Lung (tissue), 12 donors: Measurements from ENCODE around the gene ZNF579. TPM values are rescaled to one million over a fixed set of nuclear protein-coding genes. Genes with fewer than 3 reads are reported as not detected.

Experiments used
- ATAC-seq: fragments of 200-7000 bp; cut with Tn5 transposase; one replicate; pipeline ENCODE4 v1.9.1; 2020; ENCODE audit warnings: moderate number of reproducible peaks; ENCODE audit not compliant: insufficient read depth, low FRiP score
- DNase-seq, 3 donors: peaks; one replicate each; pipeline ENCODE4 v3.0.0-alpha.2; 2013 to 2017
- H3K27ac ChIP-seq, 2 donors: one replicate each; pipeline ENCODE4 v1.5.1; 2013; ENCODE audit warnings: mild to moderate bottlenecking in 2 of 2, moderate library complexity in 2 of 2, control low read depth in 1 of 2, inconsistent platforms in 1 of 2, low read depth in 1 of 2, low read length in 1 of 2
- H3K27me3 ChIP-seq, 3 donors: one replicate each; pipeline ENCODE4 v1.5.1; 2013; ENCODE audit warnings: low read length in 2 of 3; ENCODE audit not compliant: control insufficient read depth in 3 of 3, insufficient read depth in 3 of 3
- H3K36me3 ChIP-seq, 4 donors: one replicate each; pipeline ENCODE4 v1.5.1; 2013; ENCODE audit warnings: low read length in 4 of 4, mild to moderate bottlenecking in 1 of 4, moderate library complexity in 1 of 4; ENCODE audit not compliant: control insufficient read depth in 4 of 4, insufficient read depth in 4 of 4
- H3K4me1 ChIP-seq, 5 donors: one replicate each; pipeline ENCODE4 v1.5.1; 2013; ENCODE audit warnings: low read length in 5 of 5, mild to moderate bottlenecking in 2 of 5, moderate library complexity in 1 of 5; ENCODE audit not compliant: control insufficient read depth in 5 of 5, insufficient read depth in 5 of 5
- H3K4me3 ChIP-seq: one replicate; pipeline ENCODE4 v1.5.1; 2013; ENCODE audit warnings: mild to moderate bottlenecking, control low read depth, moderate library complexity
- H3K9ac ChIP-seq, 2 donors: one replicate each; pipeline ENCODE4 v1.5.1; 2013; ENCODE audit warnings: low read length in 2 of 2, control low read depth in 1 of 2; ENCODE audit not compliant: insufficient read depth in 1 of 2
- H3K9me3 ChIP-seq, 4 donors: one replicate each; pipeline ENCODE4 v1.5.1; 2013; ENCODE audit warnings: low read length in 3 of 4, mild to moderate bottlenecking in 1 of 4, moderate library complexity in 1 of 4; ENCODE audit not compliant: control insufficient read depth in 4 of 4, insufficient read depth in 3 of 4
- WGBS, 2 donors: extraction: QIAGEN DNeasy Blood & Tissue Kit; methylation state at CpG; one replicate each; pipeline ENCODE4 v1.1.7; 2013; 5-methylcytosine and 5-hydroxymethylcytosine counted together
- polyA plus RNA-seq, 2 donors: library from polyadenylated mRNA; stranded (reverse); fragments of 200-250 nt; gene quantifications; one replicate each; pipeline ENCODE4 v1.2.1, GENCODE V29; 2013
- total RNA-seq, 2 donors: library from RNA; depleted of rRNA in 1 of 2; stranded (reverse); fragments of >200 nt in 1 of 2; gene quantifications; one replicate each; pipeline ENCODE4 v1.2.1, GENCODE V29; 2014 to 2021
- TF ChIP-seq, protein P1 (sequence below): IDR thresholded peaks from 2 replicates; pipeline ENCODE4 v1.5.1; 2012; ENCODE audit warnings: mild to moderate bottlenecking; ENCODE audit errors: control extremely low read depth, extremely low read depth
- donor health status: control.
- donor health status: control.
- donor health status: Bipolar disorder and iron deficiency.
- donor health status: healthy.
- donor health status: DM: yes; HTN: yes; CAD: no.

The ZNF579 gene
- total and polyA plus RNA-seq, 4 donors: 4.3 to 20.8 (median 10.1) TPM

DNA sequence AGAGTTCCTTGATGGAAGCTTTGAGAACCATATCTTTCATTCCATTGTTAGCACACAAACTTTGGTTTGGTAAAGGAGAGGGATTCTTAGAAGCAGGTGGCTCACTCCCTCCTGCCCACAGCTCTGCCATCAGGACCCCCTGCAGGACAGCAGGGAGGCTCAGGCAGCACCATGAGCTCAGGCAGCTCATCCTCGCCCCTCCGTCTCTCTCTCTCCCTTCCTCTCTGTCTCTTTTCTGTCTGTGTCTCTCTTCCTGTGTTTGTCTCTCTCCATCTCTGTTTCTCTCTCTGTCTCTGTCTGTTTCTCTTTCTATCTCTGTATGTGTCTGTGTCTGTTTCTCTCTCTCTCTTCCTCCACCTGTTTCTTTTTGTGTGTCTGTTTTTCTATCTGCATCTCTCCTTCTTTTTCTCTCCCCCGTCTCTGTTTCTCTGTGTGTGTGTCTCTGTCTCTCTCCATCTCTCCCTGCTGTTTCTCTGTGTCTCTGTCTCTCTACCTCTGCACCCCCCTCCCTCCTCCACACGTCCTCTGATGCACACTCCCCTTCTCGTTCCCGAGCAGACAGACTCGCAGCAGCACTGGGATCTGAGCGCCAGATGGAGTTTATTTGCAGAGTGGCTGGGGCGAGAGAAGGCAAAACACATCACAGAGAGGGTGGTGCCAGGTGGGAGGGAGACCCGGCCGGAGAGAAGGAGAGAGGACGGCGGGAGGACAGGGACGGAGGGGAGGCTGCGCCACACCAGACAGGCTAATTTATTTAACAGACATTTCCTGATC, 52.4 kb downstream of the ZNF579 start:
- H3K9me3 ChIP-seq: peaks cover 0 to 2% (median 0%) of the 10 kb centered on the region in 4 donors
- H3K9ac ChIP-seq: no peak overlapping the region
- TF ChIP-seq, protein P1, sequence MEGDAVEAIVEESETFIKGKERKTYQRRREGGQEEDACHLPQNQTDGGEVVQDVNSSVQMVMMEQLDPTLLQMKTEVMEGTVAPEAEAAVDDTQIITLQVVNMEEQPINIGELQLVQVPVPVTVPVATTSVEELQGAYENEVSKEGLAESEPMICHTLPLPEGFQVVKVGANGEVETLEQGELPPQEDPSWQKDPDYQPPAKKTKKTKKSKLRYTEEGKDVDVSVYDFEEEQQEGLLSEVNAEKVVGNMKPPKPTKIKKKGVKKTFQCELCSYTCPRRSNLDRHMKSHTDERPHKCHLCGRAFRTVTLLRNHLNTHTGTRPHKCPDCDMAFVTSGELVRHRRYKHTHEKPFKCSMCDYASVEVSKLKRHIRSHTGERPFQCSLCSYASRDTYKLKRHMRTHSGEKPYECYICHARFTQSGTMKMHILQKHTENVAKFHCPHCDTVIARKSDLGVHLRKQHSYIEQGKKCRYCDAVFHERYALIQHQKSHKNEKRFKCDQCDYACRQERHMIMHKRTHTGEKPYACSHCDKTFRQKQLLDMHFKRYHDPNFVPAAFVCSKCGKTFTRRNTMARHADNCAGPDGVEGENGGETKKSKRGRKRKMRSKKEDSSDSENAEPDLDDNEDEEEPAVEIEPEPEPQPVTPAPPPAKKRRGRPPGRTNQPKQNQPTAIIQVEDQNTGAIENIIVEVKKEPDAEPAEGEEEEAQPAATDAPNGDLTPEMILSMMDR: no peak
- no peak for DNase-seq
- no peak for ATAC-seq
- H3K27me3 ChIP-seq: peaks cover 5 to 13% (median 8%) of the 10 kb centered on the region in 3 donors
- 48 to 69% methylated on average over 15 of the region's 15 CpGs for WGBS, 2 donors
- no peak overlapping the region for H3K4me3 ChIP-seq
- no peaks in the 10 kb centered on the region for H3K36me3 ChIP-seq
- H3K27ac ChIP-seq: no peak overlapping the region
- peaks cover 0 to 13% (median 11%) of the 10 kb centered on the region in 5 donors for H3K4me1 ChIP-seq

DNA sequence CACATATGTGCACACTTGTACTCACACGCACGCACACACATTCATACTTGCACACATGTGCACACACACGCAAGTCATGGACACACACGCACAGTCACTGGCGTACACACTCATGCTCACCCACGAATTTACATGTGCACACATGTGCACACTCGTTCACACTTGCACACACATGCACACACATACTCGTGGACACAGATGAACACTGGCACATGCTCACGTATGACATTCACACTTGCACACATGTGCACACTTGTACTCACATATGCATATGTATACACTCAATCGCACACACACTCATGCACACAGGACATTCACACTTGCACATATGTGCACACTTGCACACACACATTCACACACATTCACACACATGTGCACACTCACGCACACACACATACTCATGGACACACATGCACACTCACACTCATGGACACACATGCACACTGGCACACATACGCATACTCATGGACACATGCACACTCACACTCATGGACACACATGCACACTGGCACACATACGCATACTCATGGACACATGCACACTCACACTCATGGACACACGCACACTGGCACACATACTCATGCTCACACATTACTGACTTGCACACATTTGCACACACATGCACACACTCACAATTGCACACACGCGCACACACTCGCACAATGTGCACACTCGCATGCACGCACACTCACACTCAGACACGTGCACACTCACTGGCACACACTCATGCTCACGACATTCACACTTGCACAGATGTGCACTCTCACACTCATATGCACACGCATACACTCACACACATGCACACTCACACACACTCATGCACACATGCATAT, 53.2 kb downstream of the ZNF579 start:
- WGBS, 2 donors: 86 to 89% methylated on average over 22 of the region's 22 CpGs
- no peak overlapping the region for H3K27ac ChIP-seq
- H3K36me3 ChIP-seq: no peaks in the 10 kb centered on the region
- peaks cover 5 to 13% (median 8%) of the 10 kb centered on the region in 3 donors for H3K27me3 ChIP-seq
- H3K4me3 ChIP-seq: no peak overlapping the region
- H3K4me1 ChIP-seq: peaks cover 0 to 13% (median 11%) of the 10 kb centered on the region in 5 donors
- TF ChIP-seq, protein P1: no peak
- ATAC-seq (no peak), DNase-seq (no peak)
- peaks cover 0 to 2% (median 0%) of the 10 kb centered on the region in 4 donors for H3K9me3 ChIP-seq
- H3K9ac ChIP-seq: no peak overlapping the region

Other genes with a start within 250 kb of the ZNF579 start
- gene KMT5C, start 241.0 kb downstream of the ZNF579 start, total RNA-seq: 10 to 100 TPM; 14.1 to 16.5 TPM
- 10 to 100 TPM in 1 of 2 donors, 1 to 10 TPM in 1; 6.7 to 10.9 TPM for gene KMT5C, start 241.0 kb downstream of the ZNF579 start, polyA plus RNA-seq
- 1 to 10 TPM in 1 of 2 donors, not detected in 1; 1.4 TPM for gene COX6B2, start 226.1 kb downstream of the ZNF579 start, total RNA-seq
- under 1 TPM; 0.16 to 0.50 TPM for gene COX6B2, start 226.1 kb downstream of the ZNF579 start, polyA plus RNA-seq
- under 1 TPM in 1 of 2 donors, not detected in 1; 0.09 TPM for gene GARIN5B, start 217.6 kb downstream of the ZNF579 start, total RNA-seq
- not detected for gene GARIN5B, start 217.6 kb downstream of the ZNF579 start, polyA plus RNA-seq
- gene IL11, start 210.4 kb downstream of the ZNF579 start, total RNA-seq: under 1 TPM in 1 of 2 donors, not detected in 1; 0.74 TPM
- gene IL11, start 210.4 kb downstream of the ZNF579 start, polyA plus RNA-seq: under 1 TPM; 0.26 to 0.41 TPM
- 100 to 1,000 TPM in 1 of 2 donors, 10 to 100 TPM in 1; 14.3 to 106 TPM for gene TMEM190, start 204.0 kb downstream of the ZNF579 start, total RNA-seq
- gene TMEM190, start 204.0 kb downstream of the ZNF579 start, polyA plus RNA-seq: 10 to 100 TPM; 56.2 to 68.8 TPM
- gene TMEM238, start 196.6 kb downstream of the ZNF579 start, total RNA-seq: 10 to 100 TPM in 1 of 2 donors, under 1 TPM in 1; 0.43 to 31.0 TPM
- gene TMEM238, start 196.6 kb downstream of the ZNF579 start, polyA plus RNA-seq: under 1 TPM; 0.76 to 0.89 TPM
- 1,000 to 10,000 TPM in 1 of 2 donors, 100 to 1,000 TPM in 1; 272 to 1,742 TPM for gene RPL28, start 194.9 kb downstream of the ZNF579 start, total RNA-seq
- gene RPL28, start 194.9 kb downstream of the ZNF579 start, polyA plus RNA-seq: 1,000 to 10,000 TPM; 1,460 to 3,086 TPM
- gene UBE2S, start 173.1 kb downstream of the ZNF579 start, total RNA-seq: 10 to 100 TPM; 22.8 to 25.6 TPM
- gene UBE2S, start 173.1 kb downstream of the ZNF579 start, polyA plus RNA-seq: 10 to 100 TPM; 11.3 to 17.3 TPM
- gene SHISA7, start 137.5 kb downstream of the ZNF579 start, total RNA-seq: under 1 TPM; 0.03 to 0.14 TPM
- gene SHISA7, start 137.5 kb downstream of the ZNF579 start, polyA plus RNA-seq: not detected
- gene ISOC2, start 119.2 kb downstream of the ZNF579 start, total RNA-seq: 10 to 100 TPM; 34.9 to 63.2 TPM
- 10 to 100 TPM; 68.6 to 85.0 TPM for gene ISOC2, start 119.2 kb downstream of the ZNF579 start, polyA plus RNA-seq
- gene C19orf85, start 116.1 kb downstream of the ZNF579 start, total RNA-seq: not detected
- not detected for gene C19orf85, start 116.1 kb downstream of the ZNF579 start, polyA plus RNA-seq
- gene ZNF628, start 104.2 kb downstream of the ZNF579 start, total RNA-seq: 10 to 100 TPM in 1 of 2 donors, 1 to 10 TPM in 1; 2.0 to 12.3 TPM
- gene ZNF628, start 104.2 kb downstream of the ZNF579 start, polyA plus RNA-seq: 1 to 10 TPM; 7.5 to 8.0 TPM
- gene NAT14, start 95.7 kb downstream of the ZNF579 start, total RNA-seq: 10 to 100 TPM; 17.7 to 43.9 TPM
- 10 to 100 TPM; 22.6 to 46.2 TPM for gene NAT14, start 95.7 kb downstream of the ZNF579 start, polyA plus RNA-seq
- gene SSC5D, start 92.4 kb downstream of the ZNF579 start, total RNA-seq: 1 to 10 TPM; 6.8 to 8.4 TPM
- 1 to 10 TPM in 1 of 2 donors, under 1 TPM in 1; 0.66 to 2.1 TPM for gene SSC5D, start 92.4 kb downstream of the ZNF579 start, polyA plus RNA-seq
- gene SBK2, start 43.7 kb downstream of the ZNF579 start, total RNA-seq: under 1 TPM in 1 of 2 donors, not detected in 1; 0.31 TPM
- not detected for gene SBK2, start 43.7 kb downstream of the ZNF579 start, polyA plus RNA-seq
- gene SBK3, start 35.3 kb downstream of the ZNF579 start, total RNA-seq: 1 to 10 TPM in 1 of 2 donors, not detected in 1; 1.2 TPM
- under 1 TPM in 1 of 2 donors, not detected in 1; 0.81 TPM for gene SBK3, start 35.3 kb downstream of the ZNF579 start, polyA plus RNA-seq
- gene FIZ1, start 18.7 kb upstream of the ZNF579 start, total RNA-seq: 10 to 100 TPM in 1 of 2 donors, 1 to 10 TPM in 1; 5.6 to 17.6 TPM
- gene FIZ1, start 18.7 kb upstream of the ZNF579 start, polyA plus RNA-seq: 10 to 100 TPM in 1 of 2 donors, 1 to 10 TPM in 1; 7.5 to 12.3 TPM
- gene ZNF524, start 19.4 kb upstream of the ZNF579 start, total RNA-seq: 10 to 100 TPM; 12.6 to 26.3 TPM
- 10 to 100 TPM; 30.1 to 62.5 TPM for gene ZNF524, start 19.4 kb upstream of the ZNF579 start, polyA plus RNA-seq
- gene ZNF865, start 24.8 kb upstream of the ZNF579 start, total RNA-seq: 10 to 100 TPM in 1 of 2 donors, 1 to 10 TPM in 1; 5.1 to 19.3 TPM
- gene ZNF865, start 24.8 kb upstream of the ZNF579 start, polyA plus RNA-seq: 10 to 100 TPM in 1 of 2 donors, 1 to 10 TPM in 1; 8.4 to 11.7 TPM
- gene ZNF784, start 43.7 kb upstream of the ZNF579 start, total RNA-seq: 1 to 10 TPM; 6.3 to 9.4 TPM
- gene ZNF784, start 43.7 kb upstream of the ZNF579 start, polyA plus RNA-seq: 1 to 10 TPM; 6.5 to 7.2 TPM
- gene ZNF580, start 60.2 kb upstream of the ZNF579 start, total RNA-seq: 10 to 100 TPM; 11.1 to 41.3 TPM
- gene ZNF580, start 60.2 kb upstream of the ZNF579 start, polyA plus RNA-seq: 10 to 100 TPM; 22.3 to 39.3 TPM
- gene ZNF581, start 62.8 kb upstream of the ZNF579 start, total RNA-seq: 10 to 100 TPM; 15.7 to 18.1 TPM
- gene ZNF581, start 62.8 kb upstream of the ZNF579 start, polyA plus RNA-seq: 10 to 100 TPM; 15.0 to 15.5 TPM
- 10 to 100 TPM; 11.9 to 16.8 TPM for gene CCDC106, start 67.4 kb upstream of the ZNF579 start, total RNA-seq
- gene CCDC106, start 67.4 kb upstream of the ZNF579 start, polyA plus RNA-seq: 10 to 100 TPM in 1 of 2 donors, 1 to 10 TPM in 1; 8.3 to 25.9 TPM
- gene U2AF2, start 74.2 kb upstream of the ZNF579 start, total RNA-seq: 100 to 1,000 TPM; 109 to 181 TPM
- gene U2AF2, start 74.2 kb upstream of the ZNF579 start, polyA plus RNA-seq: 100 to 1,000 TPM; 114 to 149 TPM
- 100 to 1,000 TPM in 1 of 2 donors, 10 to 100 TPM in 1; 84.8 to 140 TPM for gene EPN1, start 94.4 kb upstream of the ZNF579 start, total RNA-seq
- 100 to 1,000 TPM in 1 of 2 donors, 10 to 100 TPM in 1; 92.0 to 107 TPM for gene EPN1, start 94.4 kb upstream of the ZNF579 start, polyA plus RNA-seq
- gene NLRP9, start 157.6 kb upstream of the ZNF579 start, total RNA-seq: not detected
- not detected for gene NLRP9, start 157.6 kb upstream of the ZNF579 start, polyA plus RNA-seq
- not detected for gene RFPL4A, start 178.2 kb upstream of the ZNF579 start, total RNA-seq
- not detected for gene RFPL4A, start 178.2 kb upstream of the ZNF579 start, polyA plus RNA-seq
- not detected for gene RFPL4AL1, start 188.3 kb upstream of the ZNF579 start, total RNA-seq
- not detected for gene RFPL4AL1, start 188.3 kb upstream of the ZNF579 start, polyA plus RNA-seq